M059J (cell line): Measurements from ENCODE around the gene OSGEP. TPM values are rescaled to one million over a fixed set of nuclear protein-coding genes. Genes with fewer than 3 reads are reported as not detected.

ENCODE experiments used
- DNase-seq: peaks from one replicate; pipeline ENCODE4 v3.0.0-alpha.2; 2012; ENCODE audit warnings: low read depth
- total RNA-seq: library from RNA; depleted of rRNA; stranded (reverse); fragments of >200 nt; shearing (Covaris generic); gene quantifications from 2 replicates; pipeline ENCODE4 v1.2.3, GENCODE V29; 2014; rRNA removed

The OSGEP gene
- total RNA-seq, 1 experiment from 2014 or later = 70.0 TPM

GRCh38 chr14:20400589-20400964 lies 54.0 kb downstream of the OSGEP start:
- no peak for DNase-seq

- no peak for DNase-seq
These were observed 57.1 kb downstream of the OSGEP start for GRCh38 chr14:20397511-20397910.

Other genes starting within 250 kb of the OSGEP start
- gene OR11H6, start 231.1 kb downstream of the OSGEP start, total RNA-seq = not detected in 2 replicates
- not detected in 2 replicates for gene OR11H7, start 225.8 kb downstream of the OSGEP start, total RNA-seq
- not detected in 2 replicates for gene OR11H4, start 215.5 kb downstream of the OSGEP start, total RNA-seq
- gene TTC5, start 148.9 kb downstream of the OSGEP start, total RNA-seq = 4.0 and 9.5 TPM in 2 replicates
- 54.8 and 57.0 TPM in 2 replicates for gene CCNB1IP1, start 121.5 kb downstream of the OSGEP start, total RNA-seq
- gene PARP2, start 111.2 kb downstream of the OSGEP start, total RNA-seq = 25.4 and 27.8 TPM in 2 replicates
- gene TEP1, start 41.3 kb downstream of the OSGEP start, total RNA-seq = 14.3 and 16.8 TPM in 2 replicates
- not detected in 2 replicates for gene KLHL33, start 18.6 kb downstream of the OSGEP start, total RNA-seq
- gene APEX1, start 414 bp upstream of the OSGEP start, total RNA-seq = 46.0 and 64.7 TPM in 2 replicates
- 23.8 and 27.2 TPM in 2 replicates for gene PIP4P1, start 6.6 kb upstream of the OSGEP start, total RNA-seq
- gene PNP, start 14.6 kb upstream of the OSGEP start, total RNA-seq = 79.3 and 84.2 TPM in 2 replicates
- gene RNASE10, start 50.7 kb upstream of the OSGEP start, total RNA-seq = not detected in 2 replicates
- not detected in 2 replicates for gene RNASE9, start 106.2 kb upstream of the OSGEP start, total RNA-seq
- gene RNASE11, start 133.2 kb upstream of the OSGEP start, total RNA-seq = not detected in 2 replicates
- gene RNASE12, start 136.6 kb upstream of the OSGEP start, total RNA-seq = not detected in 2 replicates
- not detected in 2 replicates for gene OR6S1, start 186.9 kb upstream of the OSGEP start, total RNA-seq
- gene RNASE4, start 229.7 kb upstream of the OSGEP start, total RNA-seq = 12.1 and 13.3 TPM in 2 replicates
- gene ANG, start 234.0 kb upstream of the OSGEP start, total RNA-seq = 2.8 and 3.0 TPM in 2 replicates